Thoracic aorta (tissue), 2 donors: ENCODE results near the gene SHISA6. TPM values are rescaled to one million over a fixed set of nuclear protein-coding genes. Genes with fewer than 3 reads are reported as not detected.
"Not testable (repeated sequence)": the region's sequence is repeated elsewhere in the genome, so short reads cannot be mapped to it uniquely, and the experiment has no call there.

Experiments used
- ATAC-seq: fragments of 150-250 bp; one replicate; pipeline ENCODE4 v1.8.0; 2017; ENCODE audit warnings: low read depth; ENCODE audit not compliant: insufficient number of reproducible peaks, low FRiP score
- DNase-seq: peaks from one replicate; pipeline ENCODE4 v3.0.0-alpha.2; 2020; ENCODE audit warnings: low spot score
- H3K27ac ChIP-seq, 2 donors: fragments of 200-600 bp; sonication (generic); 1 replicate in 1 of 2; 2 replicates in 1 of 2; pipeline ENCODE4 v1.5.1; 2016; ENCODE audit warnings: mild to moderate bottlenecking in 2 of 2, moderate library complexity in 2 of 2
- H3K27me3 ChIP-seq: fragments of 200-600 bp; sonication (generic); replicated peaks from 2 replicates; pipeline ENCODE4 v1.6.0; 2016; ENCODE audit warnings: mild to moderate bottlenecking; ENCODE audit not compliant: insufficient read depth
- H3K36me3 ChIP-seq: fragments of 200-600 bp; sonication (generic); one replicate; pipeline ENCODE4 v1.5.1; 2016
- H3K4me1 ChIP-seq, 2 donors: fragments of 200-600 bp; sonication (generic); 1 replicate in 1 of 2; 2 replicates in 1 of 2; pipeline versions ENCODE4 v1.5.1 to v1.6.0; 2016; ENCODE audit warnings: low read depth in 2 of 2, mild to moderate bottlenecking in 1 of 2; ENCODE audit not compliant: control insufficient read depth in 1 of 2
- H3K4me3 ChIP-seq: fragments of 200-600 bp; sonication (generic); 2 replicates; pipeline ENCODE4 v1.5.1; 2016; ENCODE audit warnings: mild to moderate bottlenecking
- H3K9me3 ChIP-seq: fragments of 200-600 bp; sonication (generic); 2 replicates; pipeline ENCODE4 v1.5.1; 2016
- total RNA-seq, 2 donors: library from RNA; depleted of rRNA; stranded (reverse); fragments of >200 nt; gene quantifications; one replicate each; pipeline versions ENCODE4 v1.1.0 to v1.2.3, GENCODE V29; 2016
- TF ChIP-seq, protein P1 (sequence below): fragments of 200-600 bp; sonication (generic); IDR thresholded peaks from one replicate; pipeline ENCODE4 v1.5.1; 2019; ENCODE audit warnings: antibody characterized with exemption

The SHISA6 gene
- total RNA-seq, 2 donors from 2014 or later, result under 0.01 TPM; not detected in 1

- H3K4me3 ChIP-seq, result no peak overlapping the region
- ATAC-seq (no peak), DNase-seq (no peak)
- TF ChIP-seq, protein P1, sequence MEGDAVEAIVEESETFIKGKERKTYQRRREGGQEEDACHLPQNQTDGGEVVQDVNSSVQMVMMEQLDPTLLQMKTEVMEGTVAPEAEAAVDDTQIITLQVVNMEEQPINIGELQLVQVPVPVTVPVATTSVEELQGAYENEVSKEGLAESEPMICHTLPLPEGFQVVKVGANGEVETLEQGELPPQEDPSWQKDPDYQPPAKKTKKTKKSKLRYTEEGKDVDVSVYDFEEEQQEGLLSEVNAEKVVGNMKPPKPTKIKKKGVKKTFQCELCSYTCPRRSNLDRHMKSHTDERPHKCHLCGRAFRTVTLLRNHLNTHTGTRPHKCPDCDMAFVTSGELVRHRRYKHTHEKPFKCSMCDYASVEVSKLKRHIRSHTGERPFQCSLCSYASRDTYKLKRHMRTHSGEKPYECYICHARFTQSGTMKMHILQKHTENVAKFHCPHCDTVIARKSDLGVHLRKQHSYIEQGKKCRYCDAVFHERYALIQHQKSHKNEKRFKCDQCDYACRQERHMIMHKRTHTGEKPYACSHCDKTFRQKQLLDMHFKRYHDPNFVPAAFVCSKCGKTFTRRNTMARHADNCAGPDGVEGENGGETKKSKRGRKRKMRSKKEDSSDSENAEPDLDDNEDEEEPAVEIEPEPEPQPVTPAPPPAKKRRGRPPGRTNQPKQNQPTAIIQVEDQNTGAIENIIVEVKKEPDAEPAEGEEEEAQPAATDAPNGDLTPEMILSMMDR, result no peak
- no peaks in the 10 kb centered on the region for H3K9me3 ChIP-seq
- H3K36me3 ChIP-seq, result no peaks in the 10 kb centered on the region
- H3K27me3 ChIP-seq, result no peaks in the 10 kb centered on the region
- no peaks in the 10 kb centered on the region for H3K4me1 ChIP-seq
- H3K27ac ChIP-seq, result no peak overlapping the region
Observed at GRCh38 chr17:11309850-11310249, 68.8 kb downstream of the SHISA6 start.

DNA sequence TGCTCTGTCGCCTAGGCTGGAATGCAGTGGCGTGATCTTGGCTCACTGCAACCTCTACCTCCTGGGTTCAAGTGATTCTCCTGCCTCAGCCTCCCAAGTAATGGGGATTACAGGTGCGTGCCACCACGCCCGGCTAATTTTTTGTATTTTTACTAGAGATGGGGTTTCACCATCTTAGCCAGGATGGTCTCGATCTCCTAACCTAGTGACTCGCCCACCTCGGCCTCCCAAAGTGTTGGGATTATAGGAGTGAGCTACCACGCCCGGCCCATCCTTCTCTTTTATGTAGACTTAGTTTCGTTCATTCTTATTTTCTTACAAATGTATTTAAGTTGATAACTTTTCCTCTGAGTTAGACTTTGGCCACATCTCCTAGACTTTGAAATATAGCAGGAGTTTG, 75.4 kb downstream of the SHISA6 start:
- not testable (repeated sequence) for DNase-seq, H3K36me3 ChIP-seq, H3K27ac ChIP-seq, ATAC-seq, H3K4me3 ChIP-seq, H3K9me3 ChIP-seq, H3K4me1 ChIP-seq, H3K27me3 ChIP-seq

DNA sequence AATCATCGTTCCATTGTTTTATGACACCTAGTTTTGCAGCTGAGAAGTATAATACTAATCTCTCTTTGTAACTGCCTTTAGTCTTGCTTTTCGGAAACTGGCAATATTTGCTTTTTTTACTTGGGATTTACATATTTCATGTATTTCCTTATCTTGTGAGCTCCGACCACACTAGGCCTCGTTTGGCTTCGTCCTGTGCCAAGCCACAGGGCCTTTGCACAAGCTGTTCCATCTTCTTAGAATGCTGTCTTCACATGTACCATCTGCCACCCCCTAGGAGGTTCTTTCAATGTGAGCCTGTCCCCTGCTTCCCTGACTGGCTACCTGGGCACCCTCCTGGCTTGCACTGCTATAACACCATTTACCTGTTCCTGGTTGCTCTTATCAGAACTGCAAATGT, 77.2 kb downstream of the SHISA6 start:
- no peak for DNase-seq

GRCh38 chr17:11319894-11320293, 78.9 kb downstream of the SHISA6 start:
- Histone ChIP-seq H3K36me3 (no peaks in the 10 kb centered on the region), H3K9me3 (no peaks in the 10 kb centered on the region), H3K4me3 (no peak overlapping the region), H3K27ac (no peak overlapping the region), H3K4me1 (no peaks in the 10 kb centered on the region), H3K27me3 (no peaks in the 10 kb centered on the region)
- TF ChIP-seq, protein P1, result no peak
- ATAC-seq (no peak), DNase-seq (no peak)

More for the DNA sequence above, 77.2 kb downstream of the SHISA6 start:
- ATAC-seq, result no peak
- TF ChIP-seq, protein P1, result no peak
- H3K27me3 ChIP-seq, result no peaks in the 10 kb centered on the region
- H3K9me3 ChIP-seq, result no peaks in the 10 kb centered on the region
- no peak overlapping the region for H3K4me3 ChIP-seq
- H3K27ac ChIP-seq, result no peak overlapping the region
- no peaks in the 10 kb centered on the region for H3K4me1 ChIP-seq
- H3K36me3 ChIP-seq, result no peaks in the 10 kb centered on the region

DNA sequence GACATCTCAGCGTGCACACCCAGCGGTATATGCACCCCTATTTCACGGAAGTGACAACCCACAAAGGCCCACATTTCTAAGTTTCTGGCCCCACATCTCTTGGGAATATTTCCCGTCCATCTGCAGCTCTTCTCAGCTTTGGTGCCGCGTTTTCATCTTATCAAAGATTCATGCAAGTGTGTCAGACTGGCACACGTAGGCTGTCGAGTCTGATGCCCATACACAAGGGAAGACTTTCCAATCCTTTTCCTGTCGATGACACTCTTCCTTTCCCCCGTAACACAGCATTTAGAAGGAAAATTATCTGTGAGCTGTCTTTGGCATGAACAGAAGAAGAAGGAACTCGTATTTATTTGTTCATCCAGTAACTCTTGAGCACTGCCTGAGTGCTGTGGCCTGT, 83.0 kb downstream of the SHISA6 start:
- no peaks in the 10 kb centered on the region for H3K9me3 ChIP-seq
- no peak overlapping the region for H3K27ac ChIP-seq
- no peaks in the 10 kb centered on the region for H3K36me3 ChIP-seq
- H3K27me3 ChIP-seq, result no peaks in the 10 kb centered on the region
- H3K4me3 ChIP-seq, result no peak overlapping the region
- DNase-seq (no peak), ATAC-seq (no peak)
- TF ChIP-seq, protein P1, result no peak
- no peaks in the 10 kb centered on the region for H3K4me1 ChIP-seq

GRCh38 chr17:11324846-11325420, 83.9 kb downstream of the SHISA6 start:
- Histone ChIP-seq H3K4me3 (no peak overlapping the region), H3K27ac (no peak overlapping the region), H3K9me3 (no peaks in the 10 kb centered on the region), H3K27me3 (no peaks in the 10 kb centered on the region), H3K36me3 (no peaks in the 10 kb centered on the region), H3K4me1 (no peaks in the 10 kb centered on the region)
- DNase-seq (no peak), ATAC-seq (no peak)
- TF ChIP-seq, protein P1, result no peak
